Prostate gland (tissue), 2 donors: ENCODE data around the gene TJP1.

Experiments
- POLR2A ChIP-seq: fragments of 450-650 bp; IDR thresholded peaks from one replicate; pipeline ENCODE4 v1.6.1; 2016; ENCODE audit warnings: antibody characterized with exemption, mild to moderate bottlenecking
- TF ChIP-seq, protein P1 (sequence below), 4 experiments: fragments of 200-600 bp in 2 of 4; fragments of 450-650 bp in 2 of 4; sonication (generic) in 2 of 4; IDR thresholded peaks; 1 replicate in 3 of 4; 2 replicates in 1 of 4; pipeline ENCODE4 v1.5.1; 2016 to 2019; ENCODE audit warnings: antibody characterized with exemption in 4 of 4, mild to moderate bottlenecking in 2 of 4, moderate library complexity in 2 of 4

DNA sequence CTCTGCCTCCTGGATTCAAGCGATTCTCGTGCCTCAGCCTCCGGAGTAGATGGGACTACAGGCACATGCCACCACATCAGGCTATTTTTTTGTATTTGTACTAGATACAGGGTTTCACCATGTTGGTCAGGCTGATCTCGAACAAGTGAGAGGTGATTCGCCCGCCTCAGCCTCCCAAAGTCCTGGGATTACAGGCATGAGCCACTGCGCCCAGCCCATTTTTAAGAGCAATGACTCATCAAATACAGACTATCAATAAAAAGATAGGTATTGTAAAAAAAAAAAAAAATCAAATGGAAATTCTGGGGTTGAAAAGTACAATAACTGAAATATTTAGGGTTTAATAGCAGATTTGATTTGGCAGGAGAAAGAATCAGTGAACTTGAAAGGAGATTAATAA, 129.0 kb downstream of the TJP1 start:
- TF ChIP-seq POLR2A, result no peak
- TF ChIP-seq, protein P1, sequence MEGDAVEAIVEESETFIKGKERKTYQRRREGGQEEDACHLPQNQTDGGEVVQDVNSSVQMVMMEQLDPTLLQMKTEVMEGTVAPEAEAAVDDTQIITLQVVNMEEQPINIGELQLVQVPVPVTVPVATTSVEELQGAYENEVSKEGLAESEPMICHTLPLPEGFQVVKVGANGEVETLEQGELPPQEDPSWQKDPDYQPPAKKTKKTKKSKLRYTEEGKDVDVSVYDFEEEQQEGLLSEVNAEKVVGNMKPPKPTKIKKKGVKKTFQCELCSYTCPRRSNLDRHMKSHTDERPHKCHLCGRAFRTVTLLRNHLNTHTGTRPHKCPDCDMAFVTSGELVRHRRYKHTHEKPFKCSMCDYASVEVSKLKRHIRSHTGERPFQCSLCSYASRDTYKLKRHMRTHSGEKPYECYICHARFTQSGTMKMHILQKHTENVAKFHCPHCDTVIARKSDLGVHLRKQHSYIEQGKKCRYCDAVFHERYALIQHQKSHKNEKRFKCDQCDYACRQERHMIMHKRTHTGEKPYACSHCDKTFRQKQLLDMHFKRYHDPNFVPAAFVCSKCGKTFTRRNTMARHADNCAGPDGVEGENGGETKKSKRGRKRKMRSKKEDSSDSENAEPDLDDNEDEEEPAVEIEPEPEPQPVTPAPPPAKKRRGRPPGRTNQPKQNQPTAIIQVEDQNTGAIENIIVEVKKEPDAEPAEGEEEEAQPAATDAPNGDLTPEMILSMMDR (IDR thresholded peaks at IDR 0.05), result no peak
